K562 (cell line): ENCODE measurements around the gene SCRN2. TPM values are rescaled to one million over a fixed set of nuclear protein-coding genes. Genes with fewer than 3 reads are reported as not detected.

Experiments used
- CBFA2T2 ChIP-seq: fragments of 450-650 bp; conservative IDR thresholded peaks from 2 replicates; pipeline ENCODE4 v1.6.1; 2017; ENCODE audit warnings: mild to moderate bottlenecking
- FOXJ3 ChIP-seq: sonication (generic); formaldehyde crosslinking; IDR thresholded peaks from 2 replicates; pipeline ENCODE4 v1.4.0; 2020; ENCODE audit warnings: mild to moderate bottlenecking, missing genetic modification reagents
- FOXM1 ChIP-seq, 2 experiments: fragments of 450-650 bp in 1 of 2; sonication (generic) in 1 of 2; formaldehyde crosslinking in 1 of 2; IDR thresholded peaks; 2 replicates each; pipeline versions ENCODE4 v1.6.1 to v1.9.0; 2017 to 2022; ENCODE audit warnings: low read depth in 2 of 2, mild to moderate bottlenecking in 2 of 2, missing genetic modification reagents in 1 of 2, moderate library complexity in 1 of 2
- HNRNPLL ChIP-seq: fragments of 200-400 bp; formaldehyde crosslinking; IDR thresholded peaks from 2 replicates; pipeline ENCODE4 v1.6.1; 2017; ENCODE audit warnings: low read length, low read depth, mild to moderate bottlenecking; ENCODE audit not compliant: poor library complexity, severe bottlenecking
- KDM1A ChIP-seq, 2 experiments: fragments of 450-650 bp; IDR thresholded peaks; 2 replicates each; pipeline ENCODE4 v1.6.1; 2016; ENCODE audit warnings: mild to moderate bottlenecking in 2 of 2
- KDM4B ChIP-seq, 2 experiments: fragments of 450-650 bp in 1 of 2; sonication (generic) in 1 of 2; IDR thresholded peaks; 2 replicates each; pipeline ENCODE4 v1.6.1; 2016 to 2017; ENCODE audit warnings: borderline replicate concordance in 2 of 2, antibody characterized with exemption in 1 of 2, low read depth in 1 of 2, mild to moderate bottlenecking in 1 of 2
- MED1 ChIP-seq: sonication (generic); formaldehyde crosslinking; IDR thresholded peaks from 2 replicates; pipeline ENCODE4 v1.8.1; 2023; ENCODE audit warnings: missing genetic modification reagents, borderline replicate concordance
- NFE2 ChIP-seq: IDR thresholded peaks from 2 replicates; pipeline ENCODE4 v1.6.1; 2014; ENCODE audit warnings: antibody characterized with exemption, low read depth
- NFRKB ChIP-seq: fragments of 450-650 bp; IDR thresholded peaks from 2 replicates; pipeline ENCODE4 v1.6.1; 2016; ENCODE audit warnings: low read depth
- NR2F6 ChIP-seq: fragments of 450-650 bp; formaldehyde crosslinking; IDR thresholded peaks from 2 replicates; pipeline ENCODE4 v1.4.0; 2020; ENCODE audit warnings: mild to moderate bottlenecking
- NR4A1 ChIP-seq, 2 experiments: fragments of 250-450 bp in 1 of 2; fragments of 450-650 bp in 1 of 2; sonication (Bioruptor Pico) in 1 of 2; IDR thresholded peaks; 2 replicates each; pipeline versions ENCODE4 v1.4.0 to v1.6.1; 2016 to 2020; ENCODE audit warnings: mild to moderate bottlenecking in 2 of 2, missing compliant biosample characterization in 1 of 2, missing genetic modification characterization in 1 of 2, moderate library complexity in 1 of 2
- SAFB2 ChIP-seq: fragments of 200-400 bp; formaldehyde crosslinking; IDR thresholded peaks from 2 replicates; pipeline ENCODE4 v1.6.1; 2018; ENCODE audit warnings: borderline replicate concordance, low read length, low read depth, moderate library complexity; ENCODE audit not compliant: severe bottlenecking
- SMARCB1 ChIP-seq: IDR thresholded peaks from 2 replicates; pipeline ENCODE4 v1.6.1; 2011; ENCODE audit warnings: improper control_type of control experiment, low read depth; ENCODE audit not compliant: insufficient read length
- SP2 ChIP-seq: IDR thresholded peaks from 2 replicates; pipeline ENCODE4 v1.6.1; 2011; ENCODE audit warnings: mild to moderate bottlenecking, low read depth, low read length, moderate library complexity; ENCODE audit not compliant: poor library complexity, severe bottlenecking; ENCODE audit errors: extremely low read depth
- ZNF253 ChIP-seq: fragments of 250-450 bp; sonication (Bioruptor Pico); conservative IDR thresholded peaks from 2 replicates; pipeline ENCODE4 v1.6.1; 2021; ENCODE audit warnings: mild to moderate bottlenecking
- ZNF3 ChIP-seq: fragments of 250-450 bp; sonication (Bioruptor Pico); IDR thresholded peaks from 2 replicates; pipeline ENCODE4 v1.5.0; 2021; ENCODE audit warnings: mild to moderate bottlenecking, moderate library complexity
- ZNF316 ChIP-seq: fragments of 450-650 bp; IDR thresholded peaks from 2 replicates; pipeline ENCODE4 v1.6.1; 2016
- ZNF830 ChIP-seq: fragments of 250-450 bp; sonication (Bioruptor Pico); IDR thresholded peaks from 2 replicates; pipeline ENCODE4 v1.5.0; 2021; ENCODE audit warnings: mild to moderate bottlenecking
- polyA plus RNA-seq, 8 experiments: library from polyadenylated mRNA; depleted of rRNA in 4 of 8; stranded (reverse) in 5 of 8; unstranded in 3 of 8; fragments of >200 nt; fragmentation: Nextera tagmentation in 2 of 8; fragmentation: Illumina TruSeq in 1 of 8; extraction: Ambion mirVana in 2 of 8; extraction: Trizol in 1 of 8; gene quantifications; 2 replicates each; pipeline versions ENCODE4 v1.2.1 to v1.2.3, GENCODE V29; 2011 to 2014; ENCODE audit warnings: inconsistent platforms in 1 of 8, missing spikeins in 1 of 8
- total RNA-seq, 7 experiments: library from RNA; depleted of rRNA in 6 of 7; stranded (reverse); fragments of >200 nt in 6 of 7; fragmentation: Illumina TruSeq in 2 of 7; extraction: Trizol in 2 of 7; gene quantifications; 2 replicates each; pipeline versions ENCODE4 v1.2.1 to v1.2.3, GENCODE V29; 2011 to 2021; ENCODE audit warnings: low replicate concordance in 1 of 7
- TF ChIP-seq, protein P1 (sequence below): sonication (generic); formaldehyde crosslinking; IDR thresholded peaks from 2 replicates; pipeline ENCODE4 v1.5.0; 2020; ENCODE audit warnings: missing genetic modification reagents
- TF ChIP-seq, protein P2 (sequence below): fragments of 250-450 bp; sonication (Bioruptor Pico); IDR thresholded peaks from 2 replicates; pipeline ENCODE4 v1.4.0; 2020
- TF ChIP-seq, protein P3 (sequence below), 3 experiments: fragments of 200-800 bp in 1 of 3; sonication (Bioruptor generic) in 1 of 3; sonication (generic) in 1 of 3; formaldehyde crosslinking in 1 of 3; IDR thresholded peaks; 2 replicates each; pipeline versions ENCODE4 v1.6.1 to v1.8.0; 2016 to 2022; ENCODE audit warnings: mild to moderate bottlenecking in 2 of 3, missing compliant biosample characterization in 2 of 3, missing genetic modification characterization in 2 of 3, missing genetic modification reagents in 1 of 3

SCRN2 gene
- total and polyA plus RNA-seq, 9 of the 15 experiments (the other 6 are each of a cell fraction or from before 2014, with no cell fraction given) = 0.25 to 32.9 (median 13.6) TPM

DNA sequence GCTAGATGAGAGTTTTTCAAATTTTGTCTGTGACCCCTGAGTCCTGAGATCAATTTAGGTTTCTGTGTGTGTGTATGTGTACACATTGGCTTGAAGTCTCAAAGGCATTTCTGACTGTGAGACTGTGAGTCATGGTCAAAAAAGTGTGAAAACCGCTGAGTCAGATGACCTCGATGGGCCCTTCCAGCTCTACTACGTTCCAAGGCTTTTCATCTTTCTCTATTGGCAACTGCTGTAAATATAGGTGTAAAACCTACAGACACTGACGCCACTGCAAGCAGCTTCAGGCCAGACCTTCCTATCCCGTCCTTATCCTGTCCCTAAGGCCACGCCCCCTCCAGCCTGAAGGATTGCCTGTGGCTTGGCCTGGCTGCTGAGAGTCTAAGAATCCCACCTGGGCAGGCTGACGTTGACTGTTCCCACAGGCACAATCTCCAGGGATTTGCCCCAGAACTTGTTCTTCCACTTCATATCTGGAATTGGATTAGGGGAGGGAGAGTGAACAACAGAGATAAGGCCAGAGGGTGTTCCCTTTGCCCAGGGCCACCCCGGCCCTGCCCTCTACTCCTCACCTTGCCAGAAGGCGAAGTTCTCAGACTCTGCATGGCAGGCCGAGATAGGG lies 30.8 kb downstream of the SCRN2 start (continued):
- TF ChIP-seq, protein P1, sequence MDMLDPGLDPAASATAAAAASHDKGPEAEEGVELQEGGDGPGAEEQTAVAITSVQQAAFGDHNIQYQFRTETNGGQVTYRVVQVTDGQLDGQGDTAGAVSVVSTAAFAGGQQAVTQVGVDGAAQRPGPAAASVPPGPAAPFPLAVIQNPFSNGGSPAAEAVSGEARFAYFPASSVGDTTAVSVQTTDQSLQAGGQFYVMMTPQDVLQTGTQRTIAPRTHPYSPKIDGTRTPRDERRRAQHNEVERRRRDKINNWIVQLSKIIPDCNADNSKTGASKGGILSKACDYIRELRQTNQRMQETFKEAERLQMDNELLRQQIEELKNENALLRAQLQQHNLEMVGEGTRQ = no peak
- no peak for TF ChIP-seq ZNF3 (CRISPR knock-in tag)
- no peak for TF ChIP-seq MED1 (CRISPR knock-in tag)
- TF ChIP-seq NR4A1 (CRISPR knock-in tag; IDR thresholded peaks at IDR 0.05) = no peak
- no peak for TF ChIP-seq NR4A1 (tag; IDR thresholded peaks at IDR 0.05)
- 0 out of 4 replicates have a peak, but pooled peaks of 1 of the 2 experiments have one; percentile 24 for TF ChIP-seq KDM1A (IDR thresholded peaks at IDR 0.05)
- TF ChIP-seq FOXM1 (IDR thresholded peaks at IDR 0.05; ENCODE audit: low read depth) = no peak
- TF ChIP-seq FOXM1 (CRISPR knock-in tag; IDR thresholded peaks at IDR 0.05; ENCODE audit: low read depth) = no peak
- TF ChIP-seq, protein P2, sequence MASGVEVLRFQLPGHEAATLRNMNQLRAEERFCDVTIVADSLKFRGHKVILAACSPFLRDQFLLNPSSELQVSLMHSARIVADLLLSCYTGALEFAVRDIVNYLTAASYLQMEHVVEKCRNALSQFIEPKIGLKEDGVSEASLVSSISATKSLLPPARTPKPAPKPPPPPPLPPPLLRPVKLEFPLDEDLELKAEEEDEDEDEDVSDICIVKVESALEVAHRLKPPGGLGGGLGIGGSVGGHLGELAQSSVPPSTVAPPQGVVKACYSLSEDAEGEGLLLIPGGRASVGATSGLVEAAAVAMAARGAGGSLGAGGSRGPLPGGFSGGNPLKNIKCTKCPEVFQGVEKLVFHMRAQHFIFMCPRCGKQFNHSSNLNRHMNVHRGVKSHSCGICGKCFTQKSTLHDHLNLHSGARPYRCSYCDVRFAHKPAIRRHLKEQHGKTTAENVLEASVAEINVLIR = no peak
- TF ChIP-seq FOXJ3 (CRISPR knock-in tag) = no peak
- no peak for TF ChIP-seq SAFB2
- TF ChIP-seq, protein P3, sequence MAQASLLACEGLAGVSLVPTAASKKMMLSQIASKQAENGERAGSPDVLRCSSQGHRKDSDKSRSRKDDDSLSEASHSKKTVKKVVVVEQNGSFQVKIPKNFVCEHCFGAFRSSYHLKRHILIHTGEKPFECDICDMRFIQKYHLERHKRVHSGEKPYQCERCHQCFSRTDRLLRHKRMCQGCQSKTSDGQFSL (CRISPR knock-in tag; IDR thresholded peaks at IDR 0.05) = no peak
- TF ChIP-seq, protein P3 (tag; IDR thresholded peaks at IDR 0.05) = no peak
- TF ChIP-seq NFE2 = peak; percentile 88
- no peak for TF ChIP-seq ZNF253 (CRISPR knock-in tag)
- no peak for TF ChIP-seq KDM4B (IDR thresholded peaks at IDR 0.05; ENCODE audit: borderline replicate concordance in 2 of 2, low read depth in 1 of 2)
- peak; percentile 62 for TF ChIP-seq CBFA2T2
- no peak for TF ChIP-seq ZNF830 (CRISPR knock-in tag)
- TF ChIP-seq NFRKB = no peak
- peak; percentile 100 for TF ChIP-seq ZNF316
- TF ChIP-seq HNRNPLL = no peak
- TF ChIP-seq NR2F6 (CRISPR knock-in tag) = no peak
- no peak for TF ChIP-seq SP2
- no peak for TF ChIP-seq SMARCB1
